GM19452 (cell line): ENCODE data around the gene NFATC1.
A peak's percentile ranks its signal among the peaks of the same experiment; 100 is the strongest.

Experiments
- ATAC-seq: cut with Tn5 transposase; IDR thresholded peaks from one replicate; pipeline ENCODE4 v1.9.1; 2021; ENCODE audit not compliant: unreplicated experiment

The NFATC1 gene

GRCh38 chr18:79395761-79396404 lies at the start of gene NFATC1:
Gene NFATC1, plus strand, starts transcription at chr18:79395930. Its CDS starts 295 bp downstream, at chr18:79396225.
- ATAC-seq = no peak

GRCh38 chr18:79345981-79346380 lies 49.7 kb upstream of the NFATC1 start:
- ATAC-seq = no peak

DNA sequence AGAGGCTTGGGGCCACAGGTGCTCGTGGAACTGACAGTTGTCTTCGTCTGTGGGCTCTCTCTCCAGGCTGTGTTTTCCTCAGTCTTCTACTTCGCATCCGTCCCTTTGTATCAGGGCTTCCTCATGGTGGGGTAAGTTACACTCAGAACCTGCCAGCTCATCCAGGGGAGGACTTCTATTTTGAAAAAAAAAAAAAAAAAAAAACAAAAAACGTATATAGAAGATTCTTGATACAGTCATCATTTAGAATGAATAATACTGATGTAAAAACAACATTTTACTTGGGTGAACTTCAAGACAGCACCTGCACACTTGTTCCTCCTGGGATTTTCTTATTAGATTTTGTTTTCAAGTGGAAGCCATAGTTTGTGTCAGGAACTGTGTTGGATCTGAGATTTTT lies 47.7 kb upstream of the NFATC1 start:
- ATAC-seq = no peak

DNA sequence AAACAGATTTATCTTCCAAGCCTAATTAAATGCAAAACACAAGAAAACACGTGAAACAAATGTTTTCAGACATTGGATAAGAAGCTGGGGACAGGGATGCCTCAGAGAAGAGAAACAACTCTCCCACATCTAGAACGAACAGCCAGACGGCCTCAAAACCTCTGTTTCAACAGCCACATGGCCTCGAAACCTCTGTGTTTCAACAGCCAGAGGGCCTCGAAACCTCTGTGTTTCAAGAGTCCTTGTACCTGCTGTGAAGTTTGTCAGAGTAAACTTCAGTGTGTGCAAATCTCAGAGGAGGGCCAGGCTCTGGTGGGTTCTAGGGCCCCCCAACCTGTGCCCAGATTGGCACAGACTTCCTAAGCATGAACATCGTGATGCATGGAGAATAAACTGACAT lies 43.3 kb upstream of the NFATC1 start:
- ATAC-seq = no peak

DNA sequence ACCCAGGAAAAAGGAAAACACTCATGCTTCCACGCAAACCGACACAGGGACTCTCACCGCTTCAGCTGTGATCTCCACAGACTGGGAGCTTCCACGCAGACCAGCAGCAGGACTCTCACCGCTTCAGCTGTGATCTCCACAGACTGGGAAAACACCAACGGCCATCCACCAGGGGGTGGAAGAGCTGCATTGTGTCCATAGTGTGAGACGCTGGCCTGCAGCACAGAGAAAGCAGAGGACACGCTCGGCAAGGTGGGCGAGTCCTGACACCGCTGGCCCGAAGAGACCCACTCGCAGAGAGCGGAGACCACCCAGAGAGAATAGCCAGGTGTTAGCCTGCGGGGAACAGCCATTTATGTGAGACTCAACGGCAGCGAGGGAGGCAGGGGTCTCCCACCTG lies 42.5 kb upstream of the NFATC1 start:
- no peak for ATAC-seq

DNA sequence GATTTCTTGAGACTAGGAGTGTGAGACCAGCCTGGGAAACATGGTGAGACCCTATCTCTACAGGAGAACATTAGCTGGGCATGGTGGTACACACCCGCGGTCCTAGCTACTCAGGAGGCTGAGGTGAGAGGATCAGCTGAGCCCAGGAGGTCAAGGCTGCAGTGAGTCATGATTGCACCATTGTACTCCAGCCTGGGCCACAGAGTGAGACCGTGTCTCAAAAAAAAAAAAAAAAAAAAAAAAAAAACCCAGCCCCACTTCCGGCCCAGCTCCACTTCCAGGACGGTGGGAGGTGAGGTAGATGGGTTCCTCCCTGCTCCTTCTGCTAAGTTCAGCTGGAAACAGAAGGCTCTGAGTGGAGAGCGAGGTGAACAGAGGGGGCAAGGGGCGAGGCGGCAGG lies 41.4 kb upstream of the NFATC1 start:
- no peak for ATAC-seq

DNA sequence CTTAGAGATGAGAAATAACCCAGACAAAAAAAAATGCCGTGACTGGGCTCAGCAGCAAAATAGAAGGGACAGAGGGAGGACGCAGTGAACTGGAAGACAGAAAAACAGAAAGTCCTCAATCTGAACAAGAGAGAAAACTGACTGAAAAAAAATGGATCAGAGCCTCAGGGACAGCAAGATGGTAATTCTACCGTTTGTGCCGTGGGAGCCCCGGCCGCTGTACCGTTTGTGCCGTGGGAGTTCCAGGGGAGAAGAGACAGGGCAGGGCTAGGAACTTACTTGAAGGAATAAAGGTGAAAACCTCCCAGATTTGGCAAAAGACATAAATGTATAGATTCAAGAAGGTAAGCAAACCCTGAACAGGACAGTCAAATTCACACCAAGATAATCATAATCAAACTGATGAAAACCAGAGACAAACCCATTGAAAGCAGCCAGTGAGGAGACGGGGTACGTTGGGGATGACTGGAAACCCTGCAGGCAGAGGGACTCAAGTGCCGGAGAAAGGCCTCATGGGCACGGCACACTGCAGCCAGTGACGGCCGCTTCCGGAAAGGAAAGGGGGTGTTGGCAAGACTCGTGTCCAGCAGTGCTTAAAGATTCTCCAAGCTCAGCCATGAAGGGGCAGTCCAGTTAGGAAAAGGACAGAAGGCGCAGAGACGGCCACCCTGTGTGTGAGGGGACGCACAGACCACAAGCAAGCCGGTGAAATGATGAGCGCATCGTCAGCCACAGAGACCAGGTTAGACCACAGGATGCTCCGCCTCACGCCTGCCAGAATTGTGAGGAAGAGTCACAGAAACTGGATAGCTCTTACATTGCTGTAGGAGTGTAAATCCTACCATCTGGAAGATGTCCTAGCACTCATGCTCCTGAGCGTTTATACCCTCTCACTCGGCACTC lies 40.0 kb upstream of the NFATC1 start:
- ATAC-seq = peak; percentile 31

GRCh38 chr18:79356435-79356834 lies 39.3 kb upstream of the NFATC1 start:
- peak; percentile 96 for ATAC-seq

- no peak for ATAC-seq
These were observed 34.8 kb upstream of the NFATC1 start for GRCh38 chr18:79360933-79361332.

- no peak for ATAC-seq
These were observed 33.8 kb upstream of the NFATC1 start for GRCh38 chr18:79361766-79362522.

- ATAC-seq = no peak
These were observed 30.0 kb upstream of the NFATC1 start for GRCh38 chr18:79365701-79366100.

- no peak for ATAC-seq
These were observed 29.3 kb upstream of the NFATC1 start for GRCh38 chr18:79366177-79367094.

DNA sequence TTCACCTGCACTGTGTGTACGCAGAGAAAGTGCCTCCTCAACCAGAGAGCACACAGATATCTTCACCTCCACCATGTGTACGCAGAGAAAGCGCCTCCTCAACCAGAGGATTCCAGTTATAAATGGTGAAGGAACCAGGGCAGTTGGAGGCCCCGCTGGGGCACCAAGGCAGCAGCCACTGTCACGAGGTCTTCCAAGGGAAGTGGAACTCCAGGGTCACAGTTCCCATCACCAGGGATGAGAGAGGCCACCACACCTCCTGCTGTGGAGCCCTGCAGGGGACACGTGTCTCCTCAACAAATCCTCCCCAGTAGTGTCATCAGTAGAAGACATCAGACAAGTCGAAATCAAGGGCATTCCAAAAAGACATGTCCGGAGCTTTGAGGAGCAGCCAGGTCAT lies 28.2 kb upstream of the NFATC1 start:
- ATAC-seq = no peak

- ATAC-seq = no peak
These were observed 27.7 kb upstream of the NFATC1 start for GRCh38 chr18:79367989-79368388.

DNA sequence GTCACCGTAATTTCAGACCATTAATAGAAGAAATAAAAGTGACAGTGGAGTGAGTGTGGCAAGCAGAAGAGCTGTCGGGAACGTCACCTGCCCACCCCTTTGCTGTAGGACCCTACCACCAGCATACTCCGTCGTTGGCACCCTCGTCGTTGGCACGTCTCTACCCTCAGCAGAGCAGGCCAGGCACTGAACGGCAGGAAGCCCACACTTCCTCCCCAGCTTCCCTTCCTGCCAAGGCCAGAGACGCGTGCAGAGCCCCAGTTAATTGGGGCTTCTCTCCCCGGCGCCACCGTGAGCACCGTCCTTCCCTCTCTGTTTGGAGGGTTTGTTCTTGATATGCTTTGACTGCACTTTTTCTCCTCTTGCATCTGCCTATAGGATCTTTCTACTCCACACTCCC lies 27.0 kb upstream of the NFATC1 start:
- no peak for ATAC-seq

DNA sequence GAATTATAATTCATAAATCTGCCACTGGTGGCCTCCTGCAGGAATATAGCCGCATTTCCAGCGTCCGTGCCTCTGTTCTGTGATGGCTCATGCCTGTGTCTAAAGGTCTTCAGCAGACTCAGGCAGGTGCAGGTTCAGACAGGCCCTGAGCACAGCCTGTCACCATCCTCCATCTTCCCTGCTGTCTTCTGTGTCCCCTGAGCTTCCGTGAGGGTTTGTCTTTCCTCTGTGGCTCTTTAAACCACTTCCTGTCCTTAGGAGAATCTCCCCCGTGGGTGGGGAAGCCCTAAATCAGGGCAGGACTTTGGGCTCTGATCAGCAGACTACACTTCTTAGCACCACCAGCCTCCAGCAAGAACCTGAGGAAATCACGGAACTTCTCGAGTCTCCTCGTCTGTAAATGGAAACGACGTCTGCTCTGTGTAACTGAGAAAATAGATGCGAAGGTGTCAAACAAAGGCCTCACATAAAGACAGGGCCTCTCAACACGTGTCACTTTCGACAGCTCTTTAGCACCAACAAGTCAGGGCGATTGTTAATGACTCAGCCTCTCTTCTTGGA lies 24.1 kb upstream of the NFATC1 start:
- ATAC-seq = no peak

DNA sequence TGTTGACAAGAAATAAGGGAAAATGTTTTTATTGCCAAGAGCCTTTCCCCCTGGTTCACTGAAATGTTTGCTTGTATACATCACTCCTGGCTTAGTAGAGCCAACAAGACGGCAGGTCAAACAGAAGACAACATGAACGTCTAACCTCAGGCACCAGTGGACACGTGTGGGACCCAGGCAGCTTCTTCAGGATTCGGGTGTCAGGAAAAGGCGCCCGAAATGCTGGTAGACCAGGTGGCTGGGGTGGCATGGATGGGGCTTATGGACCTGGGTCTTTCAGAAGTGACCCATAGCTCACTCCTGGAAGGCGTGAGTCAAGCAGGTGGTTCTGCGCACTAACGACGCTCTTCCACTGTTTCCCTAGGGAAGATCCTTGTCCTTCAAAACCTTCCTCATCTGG lies 23.3 kb upstream of the NFATC1 start:
- ATAC-seq = no peak

GRCh38 chr18:79372991-79373390 lies 22.7 kb upstream of the NFATC1 start:
- no peak for ATAC-seq

- ATAC-seq = no peak
These were observed 22.0 kb upstream of the NFATC1 start for GRCh38 chr18:79373736-79374135.

GRCh38 chr18:79374408-79375171 lies 21.1 kb upstream of the NFATC1 start:
- ATAC-seq = peak; percentile 91
